Cardiac septum (tissue), 1 donor: ENCODE data around the gene PRDX5. TPM values are rescaled to one million over a fixed set of nuclear protein-coding genes. Genes with fewer than 3 reads are reported as not detected.

Experiments
- DNase-seq: peaks from one replicate; pipeline ENCODE4 v3.0.0-alpha.2; 2020; ENCODE audit warnings: low spot score
- intact Hi-C: fragments of 100-400 bp; cut with DNase I; formaldehyde crosslinking; loops from one replicate; pipeline ENCODE4 v1.14.0; 2022
- microRNA-seq: library from miRNA; unstranded; fragments of <30 nt; microRNA quantifications from one replicate; pipeline ENCODE4 v1.2.0, GENCODE V29; 2020
- total RNA-seq: library from RNA; stranded (reverse); fragmentation: NEBNext Ultra II Directional; extraction: Animal tissue kit (Norgen Biotek cat#: 25700); gene quantifications from one replicate; pipeline ENCODE4 v1.2.1, GENCODE V29; 2021
- donor health status: DM: no; HTN: no; CAD: no.

PRDX5 gene
- total RNA-seq, 1 donor from 2014 or later: 208 TPM

GRCh38 chr11:64371201-64371600 is 53.3 kb downstream of the PRDX5 start:
- intact Hi-C loops: no loop called here
- DNase-seq: no peak

Small RNA genes lying within 50 kb of the gene (microRNA-seq; reads per million reads assigned to microRNA genes)
- gene MIR1237 (not detected), gene MIR7155 (not detected)

Other genes starting within 250 kb of the PRDX5 start
- 86.2 TPM for gene MACROD1, start 152.0 kb upstream of the PRDX5 start, total RNA-seq
- gene STIP1, start 131.9 kb upstream of the PRDX5 start, total RNA-seq: 86.0 TPM
- 7.8 TPM for gene FERMT3, start 111.4 kb upstream of the PRDX5 start, total RNA-seq
- gene TRPT1, start 91.9 kb upstream of the PRDX5 start, total RNA-seq: 49.7 TPM
- 75.0 TPM for gene NUDT22, start 91.8 kb upstream of the PRDX5 start, total RNA-seq
- 51.9 TPM for gene DNAJC4, start 87.6 kb upstream of the PRDX5 start, total RNA-seq
- 261 TPM for gene VEGFB, start 83.5 kb upstream of the PRDX5 start, total RNA-seq
- 57.8 TPM for gene FKBP2, start 77.0 kb upstream of the PRDX5 start, total RNA-seq
- gene PPP1R14B, start 71.2 kb upstream of the PRDX5 start, total RNA-seq: 113 TPM
- 9.6 TPM for gene PLCB3, start 66.6 kb upstream of the PRDX5 start, total RNA-seq
- 45.9 TPM for gene BAD, start 33.5 kb upstream of the PRDX5 start, total RNA-seq
- 37.7 TPM for gene GPR137, start 32.3 kb upstream of the PRDX5 start, total RNA-seq
- gene KCNK4, start 26.8 kb upstream of the PRDX5 start, total RNA-seq: not detected
- not detected for gene CATSPERZ, start 17.8 kb upstream of the PRDX5 start, total RNA-seq
- 116 TPM for gene ESRRA, start 12.6 kb upstream of the PRDX5 start, total RNA-seq
- 75.1 TPM for gene TRMT112, start 562 bp upstream of the PRDX5 start, total RNA-seq
- 6.3 TPM for gene CCDC88B, start 22.1 kb downstream of the PRDX5 start, total RNA-seq
- gene RPS6KA4, start 41.0 kb downstream of the PRDX5 start, total RNA-seq: 15.4 TPM
- gene SLC22A11, start 237.8 kb downstream of the PRDX5 start, total RNA-seq: not detected